NOMO-1 treated with dmso at 0.1 percent for 144 hours (cell line): Measurements from ENCODE around the gene C14orf132.

Experiments
- DNase-seq: peaks from one replicate; lab custom pipeline; 2025; ENCODE audit not compliant: unreplicated experiment; lab: John Stamatoyannopoulos, UW

The C14orf132 gene

GRCh38 chr14:96139879-96140278 lies 100.7 kb downstream of the C14orf132 start:
- no peak for DNase-seq

- DNase-seq = no peak
These were observed 101.8 kb downstream of the C14orf132 start for GRCh38 chr14:96140952-96141351.
